GM12891 (cell line): Measurements from ENCODE around the gene CD33.

ENCODE experiments used
- PAX5 ChIP-seq: IDR thresholded peaks from 2 replicates; pipeline ENCODE4 v1.6.1; 2011; ENCODE audit warnings: low read length, moderate library complexity, mild to moderate bottlenecking; ENCODE audit not compliant: insufficient read depth, severe bottlenecking
- POLR2A ChIP-seq: IDR thresholded peaks from 2 replicates; pipeline ENCODE4 v1.6.1; 2011; ENCODE audit warnings: low read depth, low read length, control low read depth
- POLR2AphosphoS5 ChIP-seq: IDR thresholded peaks from 2 replicates; pipeline ENCODE4 v1.6.1; 2011; ENCODE audit warnings: low read depth, low read length, control low read depth
- POU2F2 ChIP-seq: IDR thresholded peaks from 2 replicates; pipeline ENCODE4 v1.6.1; 2011; ENCODE audit warnings: low read depth, mild to moderate bottlenecking, control low read depth, low read length, moderate library complexity
- SPI1 ChIP-seq: IDR thresholded peaks from 2 replicates; pipeline ENCODE4 v1.6.1; 2011; ENCODE audit warnings: low read depth, low read length, control low read depth
- TAF1 ChIP-seq: IDR thresholded peaks from 2 replicates; pipeline ENCODE4 v1.6.1; 2011; ENCODE audit warnings: low read depth, low read length, control low read depth

- TF ChIP-seq POLR2A (no peak), POLR2AphosphoS5 (no peak), SPI1 (no peak), TAF1 (no peak), PAX5 (no peak), POU2F2 (no peak)
These were observed 34.7 kb downstream of the CD33 start for GRCh38 chr19:51259348-51260245.
